Measurements from ENCODE around the gene PRR3. TPM values are rescaled to one million over a fixed set of nuclear protein-coding genes. Genes with fewer than 3 reads are reported as not detected.
A peak's percentile ranks its signal among the peaks of the same experiment; 100 is the strongest.

The PRR3 gene
- total and polyA plus RNA-seq, 9 of the 15 experiments (the other 6 are each of a cell fraction or from before 2014, with no cell fraction given): 23.5 to 59.6 (median 28.8) TPM

DNA sequence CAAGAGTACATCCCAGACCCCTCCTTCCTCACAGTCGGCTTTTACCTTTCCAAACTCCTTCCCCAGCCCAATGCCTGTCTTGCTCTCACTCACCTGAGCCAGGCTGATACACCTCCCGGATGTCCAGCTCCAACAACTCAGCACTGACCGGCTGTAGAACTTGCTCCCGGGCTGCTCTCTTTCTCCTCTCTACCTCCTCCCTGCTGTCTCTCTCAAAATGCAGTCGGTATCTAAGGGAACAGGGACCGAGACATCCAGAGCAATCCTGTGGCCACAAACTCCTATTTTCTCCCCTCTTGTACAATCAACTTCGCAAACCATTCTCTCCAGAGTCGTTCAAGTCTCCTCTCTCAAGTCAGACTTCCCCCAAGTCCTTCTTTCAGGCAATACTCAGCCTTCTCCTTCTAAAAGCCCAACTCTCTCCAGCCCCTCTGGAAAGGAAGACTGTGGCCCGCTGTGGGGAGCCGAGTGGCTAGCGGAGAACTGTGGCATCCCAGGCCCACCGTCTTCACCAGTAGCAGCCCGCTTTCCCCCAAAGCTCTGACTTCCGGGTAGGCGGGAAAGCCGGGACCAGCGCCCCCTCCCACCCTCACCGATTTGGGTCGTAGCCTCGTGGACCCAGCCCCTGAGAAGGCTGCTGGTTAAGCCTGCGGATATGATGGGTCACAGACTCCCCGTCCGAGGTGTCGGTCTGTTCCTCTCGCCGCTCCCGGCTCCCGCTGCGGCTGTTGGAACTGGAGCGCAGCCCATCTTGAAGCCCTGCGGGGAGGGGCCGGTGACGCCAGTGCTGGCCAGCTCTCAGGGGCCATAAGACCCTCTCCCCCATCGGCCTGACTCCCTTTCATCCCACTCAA lies 1.9 kb upstream of the PRR3 start (continued):
- TF ChIP-seq, protein P1, sequence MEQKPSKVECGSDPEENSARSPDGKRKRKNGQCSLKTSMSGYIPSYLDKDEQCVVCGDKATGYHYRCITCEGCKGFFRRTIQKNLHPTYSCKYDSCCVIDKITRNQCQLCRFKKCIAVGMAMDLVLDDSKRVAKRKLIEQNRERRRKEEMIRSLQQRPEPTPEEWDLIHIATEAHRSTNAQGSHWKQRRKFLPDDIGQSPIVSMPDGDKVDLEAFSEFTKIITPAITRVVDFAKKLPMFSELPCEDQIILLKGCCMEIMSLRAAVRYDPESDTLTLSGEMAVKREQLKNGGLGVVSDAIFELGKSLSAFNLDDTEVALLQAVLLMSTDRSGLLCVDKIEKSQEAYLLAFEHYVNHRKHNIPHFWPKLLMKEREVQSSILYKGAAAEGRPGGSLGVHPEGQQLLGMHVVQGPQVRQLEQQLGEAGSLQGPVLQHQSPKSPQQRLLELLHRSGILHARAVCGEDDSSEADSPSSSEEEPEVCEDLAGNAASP (IDR thresholded peaks at IDR 0.05): no peak
- TF ChIP-seq, protein P2, sequence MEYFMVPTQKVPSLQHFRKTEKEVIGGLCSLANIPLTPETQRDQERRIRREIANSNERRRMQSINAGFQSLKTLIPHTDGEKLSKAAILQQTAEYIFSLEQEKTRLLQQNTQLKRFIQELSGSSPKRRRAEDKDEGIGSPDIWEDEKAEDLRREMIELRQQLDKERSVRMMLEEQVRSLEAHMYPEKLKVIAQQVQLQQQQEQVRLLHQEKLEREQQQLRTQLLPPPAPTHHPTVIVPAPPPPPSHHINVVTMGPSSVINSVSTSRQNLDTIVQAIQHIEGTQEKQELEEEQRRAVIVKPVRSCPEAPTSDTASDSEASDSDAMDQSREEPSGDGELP (CRISPR knock-in tag; IDR thresholded peaks at IDR 0.05; ENCODE audit: borderline replicate concordance): no peak
- TF ChIP-seq ELF1 (tag; IDR thresholded peaks at IDR 0.05) (peak; percentile 82), HES1 (IDR thresholded peaks at IDR 0.05; ENCODE audit: low read depth) (no peak), GATA2 (CRISPR knock-in tag; IDR thresholded peaks at IDR 0.05) (no peak), HMG20A (CRISPR knock-in tag; conservative IDR thresholded peaks at IDR 0.05) (no peak), FOXO4 (CRISPR knock-in tag; IDR thresholded peaks at IDR 0.05) (no peak), HDAC2 (IDR thresholded peaks at IDR 0.05) (no peak), MEIS2 (IDR thresholded peaks at IDR 0.05; ENCODE audit: partially characterized antibody) (no peak), ZNF551 (CRISPR knock-in tag; IDR thresholded peaks at IDR 0.05) (no peak), ZNF740 (CRISPR knock-in tag; IDR thresholded peaks at IDR 0.05) (no peak), ZNF740 (tag; IDR thresholded peaks at IDR 0.05) (no peak), EP400 (IDR thresholded peaks at IDR 0.05) (no peak), NCOA2 (IDR thresholded peaks at IDR 0.05; ENCODE audit: partially characterized antibody in 2 of 2) (no peak), HCFC1 (IDR thresholded peaks at IDR 0.05; ENCODE audit: low read depth, low read length) (no peak), ZNF609 (CRISPR knock-in tag; IDR thresholded peaks at IDR 0.05; ENCODE audit: borderline replicate concordance) (0 out of 2 replicates have a peak, but pooled peaks have one; percentile 69), SMARCE1 (IDR thresholded peaks at IDR 0.05) (0 out of 2 replicates have a peak, but pooled peaks have one; percentile 10)
